Prostate gland (tissue), 2 donors: ENCODE measurements around the gene BIN2. TPM values are rescaled to one million over a fixed set of nuclear protein-coding genes. Genes with fewer than 3 reads are reported as not detected.

Experiments
- DNase-seq: peaks from one replicate; pipeline ENCODE4 v3.0.0-alpha.2; 2019; ENCODE audit warnings: low spot score
- H3K27ac ChIP-seq, 2 donors: fragments of 200-600 bp; sonication (generic); 2 replicates each; pipeline ENCODE4 v1.5.1; 2017 to 2019
- H3K27me3 ChIP-seq: fragments of 200-600 bp; sonication (generic); replicated peaks from 2 replicates; pipeline ENCODE4 v1.5.1; 2019; ENCODE audit not compliant: insufficient read depth
- H3K36me3 ChIP-seq, 2 donors: fragments of 200-600 bp; sonication (generic); 1 replicate in 1 of 2; 2 replicates in 1 of 2; pipeline versions ENCODE4 v1.5.1 to v1.8.1; 2017 to 2019
- H3K4me1 ChIP-seq: fragments of 200-600 bp; sonication (generic); replicated peaks from 2 replicates; pipeline ENCODE4 v1.5.1; 2019
- H3K4me3 ChIP-seq, 2 donors: fragments of 200-600 bp; sonication (generic); 2 replicates each; pipeline ENCODE4 v1.5.1; 2017 to 2019
- H3K9me3 ChIP-seq: fragments of 200-600 bp; sonication (generic); 2 replicates; pipeline ENCODE4 v1.5.1; 2017
- CTCF ChIP-seq, 4 experiments: fragments of 200-600 bp in 2 of 4; fragments of 450-650 bp in 2 of 4; sonication (generic) in 2 of 4; IDR thresholded peaks; 1 replicate in 3 of 4; 2 replicates in 1 of 4; pipeline ENCODE4 v1.5.1; 2016 to 2019; ENCODE audit warnings: antibody characterized with exemption in 4 of 4, mild to moderate bottlenecking in 2 of 4, moderate library complexity in 2 of 4
- POLR2A ChIP-seq: fragments of 450-650 bp; IDR thresholded peaks from one replicate; pipeline ENCODE4 v1.6.1; 2016; ENCODE audit warnings: antibody characterized with exemption, mild to moderate bottlenecking
- POLR2AphosphoS5 ChIP-seq: sonication (generic); formaldehyde crosslinking; IDR thresholded peaks from one replicate; pipeline ENCODE4 v1.6.1; 2017; ENCODE audit warnings: antibody characterized with exemption
- WGBS: methylation state at CpG from one replicate; pipeline ENCODE4 v1.1.5; 2018; 5-methylcytosine and 5-hydroxymethylcytosine counted together
- intact Hi-C: fragments of 100-400 bp; cut with DNase I; formaldehyde crosslinking; loops from one replicate; pipeline ENCODE4 v1.14.2; 2022
- total RNA-seq, 2 donors: library from RNA; depleted of rRNA; stranded (reverse); fragments of >200 nt; gene quantifications; one replicate each; pipeline ENCODE4 v1.1.0, GENCODE V29; 2016

The BIN2 gene
- total RNA-seq, 2 donors from 2014 or later = 2.6 to 5.5 TPM

DNA sequence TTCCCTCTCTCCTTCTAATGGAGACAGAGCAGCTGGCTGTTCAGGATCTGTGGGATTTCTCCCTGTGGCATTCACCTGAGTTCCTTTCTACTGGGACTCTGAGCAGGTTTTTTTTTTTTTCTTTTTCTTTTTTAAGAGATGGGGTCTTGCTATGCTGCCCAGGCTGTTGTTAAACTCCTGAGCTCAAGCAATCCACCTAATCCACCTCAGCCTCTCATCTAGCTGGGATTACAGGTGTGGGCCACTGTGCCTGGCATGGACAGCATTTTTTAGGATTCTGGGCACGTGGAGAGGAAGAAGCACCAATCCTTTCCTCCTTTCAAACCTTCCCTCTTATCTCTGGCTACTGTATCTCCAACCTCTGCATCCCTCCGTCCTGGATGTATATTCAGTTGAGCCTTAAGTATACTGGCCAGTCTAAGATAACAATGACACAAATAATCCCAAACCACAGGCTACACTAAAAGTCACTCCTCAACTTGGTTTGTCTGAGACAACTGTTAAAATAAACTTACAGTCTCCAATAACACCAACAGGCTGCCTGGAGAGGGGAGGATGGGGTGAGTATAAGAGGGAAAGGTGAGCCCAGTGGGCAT, 38.9 kb upstream of the BIN2 start:
- no peak for TF ChIP-seq CTCF (IDR thresholded peaks at IDR 0.05)
- no peak for TF ChIP-seq POLR2AphosphoS5
- TF ChIP-seq POLR2A = no peak
- 80% methylated on average over 2 of the region's 2 CpGs for WGBS
- Histone ChIP-seq H3K36me3 (no peaks in the 10 kb centered on the region), H3K9me3 (no peaks in the 10 kb centered on the region), H3K4me1 (no peaks in the 10 kb centered on the region), H3K27me3 (no peaks in the 10 kb centered on the region), H3K27ac (no peak overlapping the region), H3K4me3 (no peak overlapping the region)
- intact Hi-C loops = no loop called here
- no peak for DNase-seq

GRCh38 chr12:51362307-51362706, 38.3 kb upstream of the BIN2 start:
- Histone ChIP-seq H3K27me3 (no peaks in the 10 kb centered on the region), H3K36me3 (no peaks in the 10 kb centered on the region), H3K27ac (no peak overlapping the region), H3K9me3 (no peaks in the 10 kb centered on the region), H3K4me3 (no peak overlapping the region), H3K4me1 (no peaks in the 10 kb centered on the region)
- 84% methylated on average over 6 of the region's 6 CpGs for WGBS
- no peak for DNase-seq
- intact Hi-C loops = no loop called here
- TF ChIP-seq POLR2AphosphoS5 (no peak), POLR2A (no peak), CTCF (IDR thresholded peaks at IDR 0.05) (no peak)

DNA sequence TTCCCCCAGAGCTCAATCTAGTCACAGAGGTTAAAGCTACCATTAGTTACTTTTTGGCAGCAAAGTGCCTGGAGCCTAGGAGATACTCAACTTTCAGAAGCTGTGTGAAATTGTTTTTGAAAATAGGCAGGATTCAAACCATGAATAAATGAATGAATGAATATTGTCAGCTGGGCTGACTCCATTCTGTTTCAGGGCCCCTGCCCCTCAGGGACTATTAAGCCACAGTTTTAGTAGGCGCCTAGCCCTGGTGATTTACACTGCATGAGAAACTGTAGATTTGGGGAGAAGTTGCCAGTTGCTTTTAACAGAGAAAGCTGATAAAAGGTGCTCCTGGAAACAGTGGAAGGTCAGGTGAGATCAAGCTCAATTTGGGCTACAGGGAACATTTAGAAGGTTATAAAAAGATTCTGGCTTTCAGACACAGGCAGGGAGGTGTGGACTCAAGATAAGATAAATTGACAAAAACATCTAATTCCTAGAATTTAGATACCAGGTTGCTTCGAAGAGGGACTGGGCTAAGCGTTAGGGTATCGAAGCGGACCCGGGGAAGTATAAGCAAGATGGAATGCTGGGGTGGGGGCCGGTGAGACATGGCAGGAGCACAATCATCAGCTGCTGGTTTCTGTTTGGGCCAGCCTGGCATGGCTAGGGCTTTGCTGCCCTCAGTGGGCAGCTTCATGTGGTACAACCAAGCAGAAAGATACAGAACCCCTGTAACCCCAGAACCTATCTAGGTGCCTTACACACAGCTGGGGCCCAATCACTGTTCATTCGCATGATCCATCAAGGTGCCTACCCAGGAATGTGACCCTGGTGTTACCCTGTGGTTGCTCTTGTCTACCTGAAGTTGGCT, 37.4 kb upstream of the BIN2 start:
- no peak for TF ChIP-seq POLR2AphosphoS5
- TF ChIP-seq POLR2A = no peak
- TF ChIP-seq CTCF (IDR thresholded peaks at IDR 0.05) = no peak
- Histone ChIP-seq H3K4me1 (no peaks in the 10 kb centered on the region), H3K4me3 (no peak overlapping the region), H3K9me3 (no peaks in the 10 kb centered on the region), H3K27me3 (no peaks in the 10 kb centered on the region), H3K27ac (no peak overlapping the region), H3K36me3 (no peaks in the 10 kb centered on the region)
- intact Hi-C loops = no loop called here
- DNase-seq = no peak
- WGBS = 92% methylated on average over 8 of the region's 8 CpGs

DNA sequence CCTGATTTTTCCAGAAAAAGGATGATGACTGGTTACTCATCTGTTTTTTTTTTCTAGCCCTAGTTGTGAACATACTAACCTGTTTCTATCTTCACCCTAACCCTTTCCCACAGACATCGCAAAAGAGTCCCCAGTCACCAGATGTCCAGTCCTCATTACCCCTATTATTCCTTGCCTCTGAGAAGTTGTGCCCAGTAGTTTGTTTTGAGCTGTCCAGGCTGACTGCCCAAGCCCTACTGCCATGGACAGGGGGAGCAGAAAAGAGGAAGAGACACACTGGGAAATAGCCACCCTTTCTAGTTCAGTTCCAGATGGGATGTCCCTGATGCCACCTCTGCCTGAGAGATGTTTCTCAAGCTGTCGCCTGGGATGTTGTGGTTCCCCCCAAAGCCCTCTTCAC, 36.3 kb upstream of the BIN2 start:
- no peaks in the 10 kb centered on the region for H3K36me3 ChIP-seq
- H3K4me3 ChIP-seq = no peak overlapping the region
- intact Hi-C loops = no loop called here
- no peaks in the 10 kb centered on the region for H3K4me1 ChIP-seq
- WGBS = 100% methylated on average over 2 of the region's 2 CpGs
- H3K9me3 ChIP-seq = no peaks in the 10 kb centered on the region
- H3K27ac ChIP-seq = no peak overlapping the region
- no peaks in the 10 kb centered on the region for H3K27me3 ChIP-seq
- TF ChIP-seq POLR2A (no peak), CTCF (IDR thresholded peaks at IDR 0.05) (no peak), POLR2AphosphoS5 (no peak)
- no peak for DNase-seq

GRCh38 chr12:51359851-51360250, 35.9 kb upstream of the BIN2 start:
- no peak for DNase-seq
- TF ChIP-seq CTCF (IDR thresholded peaks at IDR 0.05) (no peak), POLR2AphosphoS5 (no peak)
- no peaks in the 10 kb centered on the region for H3K27me3 ChIP-seq
- intact Hi-C loops = no loop called here
- 86% methylated on average over 4 of the region's 4 CpGs for WGBS
- no peak overlapping the region for H3K27ac ChIP-seq
- H3K36me3 ChIP-seq = no peaks in the 10 kb centered on the region
- H3K9me3 ChIP-seq = no peaks in the 10 kb centered on the region
- no peaks in the 10 kb centered on the region for H3K4me1 ChIP-seq
- no peak overlapping the region for H3K4me3 ChIP-seq
